Panc1 (cell line): Measurements from ENCODE around the gene CALCOCO2. TPM values are rescaled to one million over a fixed set of nuclear protein-coding genes. Genes with fewer than 3 reads are reported as not detected.

Experiments used
- ATAC-seq: fragments of 200-7000 bp; cut with Tn5 transposase; 2 replicates; pipeline ENCODE4 v1.9.1; 2020; ENCODE audit warnings: mild to moderate bottlenecking, moderate library complexity
- BruUV-seq: library from RNA; stranded (reverse); fragments of 400-500 nt; replicated peaks from 2 replicates; lab custom pipeline; 2021; lab: Mats Ljungman, UMichigan
- CTCF ChIA-PET: fragments of 300-600 bp; sonication (Branson Sonifier 250); formaldehyde crosslinking; loops from one replicate; lab custom pipeline; 2022; ENCODE audit warnings: antibody characterized with exemption; lab: Charles Lee
- POLR2A ChIA-PET: fragments of 300-600 bp; sonication (Branson Sonifier 250); formaldehyde crosslinking; loops from one replicate; lab custom pipeline; 2022; ENCODE audit warnings: antibody characterized with exemption; lab: Charles Lee
- DNase-seq: peaks from one replicate; pipeline ENCODE4 v3.0.0-alpha.2; 2010; ENCODE audit warnings: low read depth, low spot score
- H3K27ac ChIP-seq: 2 replicates; pipeline ENCODE4 v1.5.1; 2011; ENCODE audit warnings: mild to moderate bottlenecking, low read length, inconsistent platforms
- H3K27me3 ChIP-seq: fragments of 200-500 bp; sonication (Bioruptor generic); 2 replicates; pipeline ENCODE4 v1.6.0; 2014; ENCODE audit warnings: low read length, inconsistent platforms; ENCODE audit not compliant: control insufficient read depth, insufficient read depth
- H3K36me3 ChIP-seq: fragments of 200-500 bp; sonication (Bioruptor generic); 2 replicates; pipeline ENCODE4 v1.5.1; 2014; ENCODE audit warnings: inconsistent platforms, mild to moderate bottlenecking, low read length, moderate library complexity; ENCODE audit not compliant: control insufficient read depth, insufficient read depth
- H3K4me1 ChIP-seq: 2 replicates; pipeline ENCODE4 v1.5.1; 2011; ENCODE audit warnings: inconsistent platforms, mild to moderate bottlenecking, low read length, moderate library complexity; ENCODE audit not compliant: control insufficient read depth, insufficient read depth
- H3K4me3 ChIP-seq, 2 experiments: 2 replicates each; pipeline ENCODE4 v1.5.1; 2011 to 2012; ENCODE audit warnings: low read depth in 2 of 2, low read length in 2 of 2, mild to moderate bottlenecking in 2 of 2, inconsistent platforms in 1 of 2, moderate library complexity in 1 of 2
- H3K9me3 ChIP-seq: fragments of 200-500 bp; sonication (Bioruptor generic); 2 replicates; pipeline ENCODE4 v1.5.1; 2014; ENCODE audit warnings: low read depth, mild to moderate bottlenecking, inconsistent platforms, low read length, moderate library complexity; ENCODE audit not compliant: control insufficient read depth, insufficient read depth
- CTCF ChIP-seq: fragments of 450-650 bp; IDR thresholded peaks from 2 replicates; pipeline ENCODE4 v1.5.1; 2017; ENCODE audit warnings: mild to moderate bottlenecking
- POLR2AphosphoS5 ChIP-seq: IDR thresholded peaks from 2 replicates; pipeline ENCODE4 v1.6.1; 2012; ENCODE audit warnings: mild to moderate bottlenecking, low read depth, low read length, moderate library complexity
- REST ChIP-seq, 2 experiments: IDR thresholded peaks; 2 replicates each; pipeline ENCODE4 v1.6.1; 2011 to 2012; ENCODE audit warnings: low read depth in 2 of 2, control low read depth in 1 of 2, low read length in 1 of 2, mild to moderate bottlenecking in 1 of 2, moderate library complexity in 1 of 2; ENCODE audit not compliant: insufficient read depth in 1 of 2
- SIN3A ChIP-seq: IDR thresholded peaks from 2 replicates; pipeline ENCODE4 v1.6.1; 2012; ENCODE audit warnings: low read depth, mild to moderate bottlenecking, low read length, moderate library complexity, borderline replicate concordance; ENCODE audit not compliant: insufficient read depth
- TCF7L2 ChIP-seq: IDR thresholded peaks from 2 replicates; pipeline ENCODE4 v1.6.1; 2011; ENCODE audit warnings: mild to moderate bottlenecking, low read depth, low read length, inconsistent platforms
- in situ Hi-C: cut with HindIII; loops from 2 replicates; pipeline ENCODE4 v1.10.0; 2016; ENCODE audit warnings: low sequenced_read_pairs, low pct_unique_long_range_greater_than_20kb
- intact Hi-C: fragments of 100-400 bp; cut with micrococcal nuclease; formaldehyde crosslinking; loops from one replicate; pipeline ENCODE4 v1.10.0; 2022; ENCODE audit not compliant: unreplicated experiment
- total RNA-seq: library from RNA; stranded (reverse); gene quantifications from one replicate; pipeline ENCODE4 v1.2.1, GENCODE V29; 2021; ENCODE audit not compliant: unreplicated experiment

The CALCOCO2 gene
- total RNA-seq, 1 experiment from 2014 or later, result 282 TPM

- in situ Hi-C loops (no loop called here), intact Hi-C loops (loop anchor here (1.0 to 2.0 kb wide), 2 partner anchors 67 to 113 kb away; no protein-coding TSS in a partner anchor)
- no peaks in the 10 kb centered on the region for H3K36me3 ChIP-seq
- H3K27me3 ChIP-seq, result no peaks in the 10 kb centered on the region
- no TSS peak for BruUV-seq
- peak; percentile 95 for ATAC-seq
- no peaks in the 10 kb centered on the region for H3K9me3 ChIP-seq
- ChIA-PET CTCF (interaction anchor here (0.5 to 5.3 kb wide), 12 partner anchors 11 to 120 kb away, joined by 3 to 98 read pairs (median 6); partner anchors contain the start of gene HOXB13), POLR2A (interaction anchor here (0.5 kb wide), 1 partner anchor 9 kb away, joined by 3 read pairs; no protein-coding TSS in a partner anchor)
- H3K4me1 ChIP-seq, result peaks cover 23% of the 10 kb centered on the region
- DNase-seq, result peak; percentile 75
- peak overlapping the region; percentile 73 for H3K27ac ChIP-seq
- peak overlapping the region; percentile 7 to 23; a peak in 3 of 4 replicates for H3K4me3 ChIP-seq
- TF ChIP-seq TCF7L2, result peak; percentile 64
- peak; percentile 96 for TF ChIP-seq CTCF
- TF ChIP-seq POLR2AphosphoS5, result no peak
Observed at GRCh38 chr17:48791128-48792032, 39.5 kb upstream of the CALCOCO2 start.

- no peak overlapping the region; the same call in 1 of the 2 replicates for H3K27ac ChIP-seq
- H3K4me1 ChIP-seq, result peaks cover 23% of the 10 kb centered on the region
- in situ Hi-C loops (no loop called here), intact Hi-C loops (no loop called here)
- no peaks in the 10 kb centered on the region for H3K27me3 ChIP-seq
- TF ChIP-seq CTCF (no peak), SIN3A (no peak), POLR2AphosphoS5 (no peak), REST (IDR thresholded peaks at IDR 0.05; ENCODE audit: insufficient read depth in 1 of 2, low read depth in 2 of 2, low read length in 1 of 2) (no peak), TCF7L2 (no peak)
- DNase-seq, result no peak
- no TSS peak for BruUV-seq
- POLR2A ChIA-PET, result no interaction called here
- peak overlapping the region in 1 of 2 experiments; percentile 23; a peak in 2 of 4 replicates for H3K4me3 ChIP-seq
- ATAC-seq, result no peak
- CTCF ChIA-PET, result interaction anchor here (0.6 to 5.3 kb wide), 4 partner anchors 10 to 113 kb away, joined by 3 to 98 read pairs (median 22); partner anchors contain the start of gene HOXB13
- H3K9me3 ChIP-seq, result no peaks in the 10 kb centered on the region
- no peaks in the 10 kb centered on the region for H3K36me3 ChIP-seq
Observed at GRCh38 chr17:48792033-48792798, 38.6 kb upstream of the CALCOCO2 start.
